H1 (cell line): Measurements from ENCODE around the gene TIMP1. TPM values are rescaled to one million over a fixed set of nuclear protein-coding genes. Genes with fewer than 3 reads are reported as not detected.
A peak's percentile ranks its signal among the peaks of the same experiment; 100 is the strongest.

ENCODE experiments used
- ATF2 ChIP-seq: IDR thresholded peaks from 2 replicates; pipeline ENCODE4 v1.6.1; 2012; ENCODE audit warnings: low read length, inconsistent platforms
- CEBPB ChIP-seq: IDR thresholded peaks from 2 replicates; pipeline ENCODE4 v1.6.1; 2012; ENCODE audit warnings: low read depth, low read length
- JUND ChIP-seq: IDR thresholded peaks from 2 replicates; pipeline ENCODE4 v1.6.1; 2011; ENCODE audit warnings: mild to moderate bottlenecking, improper control_type of control experiment, low read length
- KDM4A ChIP-seq: IDR thresholded peaks from one replicate; pipeline ENCODE4 v1.7.1; 2012; ENCODE audit warnings: low read depth, mild to moderate bottlenecking, moderate library complexity, low read length, inconsistent platforms; ENCODE audit not compliant: severe bottlenecking
- NRF1 ChIP-seq: IDR thresholded peaks from 2 replicates; pipeline ENCODE4 v1.6.1; 2011; ENCODE audit warnings: mild to moderate bottlenecking, low read depth, low read length, improper control_type of control experiment
- RBBP5 ChIP-seq: IDR thresholded peaks from 2 replicates; pipeline ENCODE4 v1.7.1; 2012; ENCODE audit warnings: low read depth, mild to moderate bottlenecking, inconsistent platforms, low read length, moderate library complexity, borderline replicate concordance
- YY1 ChIP-seq: IDR thresholded peaks from 2 replicates; pipeline ENCODE4 v1.6.1; 2011; ENCODE audit warnings: low read depth, mild to moderate bottlenecking, low read length
- ZNF274 ChIP-seq: IDR thresholded peaks from 2 replicates; pipeline ENCODE4 v1.7.0; 2012; ENCODE audit warnings: low read length, borderline replicate concordance; ENCODE audit errors: extremely low read depth
- polyA plus RNA-seq, 7 experiments: library from polyadenylated mRNA; depleted of rRNA in 3 of 7; stranded (reverse) in 5 of 7; unstranded in 2 of 7; fragments of >200 nt in 5 of 7; fragments of 200-250 nt in 2 of 7; gene quantifications; 1 replicate in 5 of 7; 2 replicates in 1 of 7; 4 replicates in 1 of 7; pipeline versions ENCODE4 v1.2.1 to v1.2.3, GENCODE V29; 2011 to 2013; ENCODE audit warnings: missing spikeins in 2 of 7, mixed read lengths in 2 of 7
- total RNA-seq: library from RNA; stranded (reverse); fragmentation: NEBNext Ultra II Directional; extraction: Animal tissue kit (Norgen Biotek cat#: 25700); gene quantifications from 2 replicates; pipeline ENCODE4 v1.2.1, GENCODE V29; 2021

The TIMP1 gene
- total and polyA plus RNA-seq, 2 of the 8 experiments (the other 6 are each of a cell fraction or from before 2014, with no cell fraction given): 58.6 to 142 TPM

GRCh38 chrX:47560934-47561658 lies 21.1 kb upstream of the TIMP1 start, which contains the start of gene ARAF (continued):
- TF ChIP-seq ZNF274: no peak
- TF ChIP-seq NRF1: peak; percentile 73
- peak; percentile 94 for TF ChIP-seq JUND
- no peak for TF ChIP-seq ATF2
- TF ChIP-seq KDM4A: no peak
- TF ChIP-seq YY1: peak; percentile 72; the same call in 1 of the 2 replicates
- peak; percentile 81; the same call in 1 of the 2 replicates for TF ChIP-seq RBBP5
- TF ChIP-seq CEBPB: no peak
